Islet of Langerhans (tissue), 1 donor: Measurements from ENCODE around the gene ATP2C1.
"Not testable (repeated sequence)": the region's sequence is repeated elsewhere in the genome, so short reads cannot be mapped to it uniquely, and the experiment has no call there.

Experiments used
- FAIRE-seq: peaks from one replicate; lab custom pipeline; 2011; peaks lifted over from hg19 to GRCh38; lab: Jason Lieb, UNC

ATP2C1 gene

DNA sequence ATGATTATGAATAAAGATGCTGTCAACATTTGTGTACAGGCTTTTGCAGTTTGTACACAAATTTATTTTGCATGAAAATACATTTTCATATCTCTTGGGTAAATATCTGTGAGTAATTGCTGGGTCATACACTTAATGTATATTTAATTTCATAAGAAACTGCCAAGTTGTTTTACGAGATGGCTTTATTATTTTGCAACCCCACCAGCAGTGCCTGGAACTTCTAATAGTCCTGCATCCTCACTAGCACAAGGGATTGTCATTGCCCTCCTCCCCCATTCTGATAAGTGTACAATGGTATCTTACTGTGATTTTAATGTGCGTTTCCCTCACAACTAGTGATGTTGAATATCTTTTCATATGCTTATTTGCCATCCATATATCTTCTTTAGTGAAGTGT is 87.6 kb downstream of the ATP2C1 start:
- FAIRE-seq, result no peak

GRCh38 chr3:130990282-130990681 is 96.4 kb downstream of the ATP2C1 start:
- no peak for FAIRE-seq

GRCh38 chr3:130991126-130991525 is 97.2 kb downstream of the ATP2C1 start:
- no peak for FAIRE-seq

- no peak for FAIRE-seq
Observed at GRCh38 chr3:130992344-130992743, 98.5 kb downstream of the ATP2C1 start.

GRCh38 chr3:130997289-130997688 is 103.4 kb downstream of the ATP2C1 start:
- no peak for FAIRE-seq

- no peak for FAIRE-seq
Observed at GRCh38 chr3:131001071-131001470, 107.2 kb downstream of the ATP2C1 start.

DNA sequence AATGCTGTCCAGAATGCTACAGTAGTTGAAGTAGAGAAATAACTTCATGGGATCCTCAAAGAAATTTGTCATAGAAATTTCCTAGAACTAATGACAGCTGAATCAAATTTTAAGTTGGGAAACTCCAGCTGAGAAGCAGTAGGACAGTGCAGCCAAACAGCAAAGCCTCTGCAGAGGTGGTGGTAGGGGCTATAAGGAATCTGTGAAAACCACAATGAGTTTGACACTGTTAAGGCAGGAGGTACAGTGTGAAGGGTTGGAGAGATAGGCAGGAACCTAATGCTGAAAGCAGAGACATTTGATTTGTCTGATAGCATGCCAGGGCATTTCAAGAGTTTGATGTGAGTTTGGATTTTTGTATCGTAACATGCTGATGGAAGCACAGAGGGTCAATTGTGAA is 110.7 kb downstream of the ATP2C1 start:
- FAIRE-seq, result no peak

DNA sequence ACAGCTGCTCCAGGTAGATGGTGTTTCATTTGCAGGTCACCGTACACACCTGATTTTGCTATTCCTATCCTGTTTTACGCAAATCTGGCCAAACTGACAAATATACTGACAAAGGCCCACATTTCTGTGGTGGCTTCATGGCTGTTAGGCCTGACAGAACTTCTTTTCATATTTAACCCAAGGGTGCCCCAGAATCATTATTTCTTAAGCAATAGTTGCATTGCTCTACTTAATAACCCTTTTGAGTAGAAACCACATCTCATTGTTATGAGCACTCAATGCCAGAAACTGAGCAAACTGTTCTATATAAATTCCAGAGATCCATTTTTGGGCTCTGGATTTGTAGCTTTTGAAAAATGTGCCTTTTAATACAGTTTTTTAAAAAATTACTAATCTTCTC is 113.4 kb downstream of the ATP2C1 start:
- FAIRE-seq, result no peak

- FAIRE-seq, result no peak
Observed at GRCh38 chr3:131007782-131008181, 113.9 kb downstream of the ATP2C1 start.

DNA sequence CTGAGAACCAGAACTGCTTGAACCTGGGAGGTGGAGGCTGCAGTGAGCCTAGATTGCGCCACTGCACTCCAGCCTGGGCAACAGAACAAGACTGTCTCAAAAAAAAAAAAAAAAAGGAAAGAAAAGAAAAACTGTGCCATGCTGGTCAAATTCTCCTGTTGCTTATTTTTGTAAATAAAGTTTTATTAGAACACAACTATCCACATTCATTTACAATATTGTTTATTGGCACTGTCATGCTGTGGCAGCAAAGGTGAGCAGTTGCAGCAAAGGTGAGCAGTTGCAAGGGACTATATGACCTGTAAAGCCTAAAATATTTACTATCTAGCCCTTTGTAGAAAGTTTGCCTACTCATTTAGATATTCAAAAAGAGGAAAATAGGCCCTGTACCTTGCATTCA is 114.4 kb downstream of the ATP2C1 start:
- FAIRE-seq, result no peak

- FAIRE-seq, result no peak
Observed at GRCh38 chr3:131009698-131010097, 115.8 kb downstream of the ATP2C1 start.

DNA sequence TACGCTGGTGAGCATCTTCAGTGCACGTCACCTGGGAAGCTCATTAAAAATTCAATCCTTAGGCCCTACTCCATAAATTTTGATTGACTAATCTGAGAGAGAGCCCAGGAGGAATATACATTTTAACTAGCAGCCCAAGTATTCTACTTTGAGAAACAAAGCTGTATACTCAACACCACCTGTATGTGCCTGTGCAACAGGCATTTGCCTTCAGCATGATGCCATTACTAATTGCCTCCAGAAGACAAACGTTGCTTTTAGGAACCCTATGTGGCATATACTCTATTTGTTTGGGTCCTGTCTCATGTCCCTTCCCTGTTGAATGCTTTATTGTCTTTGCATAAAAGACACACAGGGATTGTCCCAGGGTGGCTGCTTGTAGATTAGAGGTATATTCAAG is 125.1 kb downstream of the ATP2C1 start:
- FAIRE-seq, result no peak

DNA sequence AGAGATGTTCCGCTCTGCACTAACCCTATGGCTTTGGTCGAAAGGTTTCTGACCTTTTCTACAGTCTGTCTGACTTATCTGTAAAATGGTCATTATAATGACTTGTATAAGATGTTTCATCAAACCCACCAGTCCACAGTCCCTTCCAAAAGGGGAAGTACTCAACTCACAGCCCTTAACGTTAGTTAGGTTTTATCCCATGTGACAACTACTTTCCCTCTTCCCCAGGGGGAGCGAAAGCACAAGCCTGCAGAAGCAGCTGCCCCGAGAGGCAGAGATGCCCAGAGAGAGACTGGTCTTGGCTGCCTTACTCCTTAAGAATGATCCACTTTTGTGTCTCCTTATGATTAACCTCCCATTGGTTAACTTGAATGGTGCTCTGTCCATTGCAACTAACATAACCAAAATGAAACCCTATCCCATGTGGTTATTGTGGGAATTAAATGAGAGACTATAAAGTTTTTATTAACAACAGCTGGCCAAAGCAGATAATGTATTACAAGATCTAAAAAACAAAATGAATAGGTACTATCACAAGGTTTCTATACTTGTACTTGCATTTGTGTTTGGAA is 126.3 kb downstream of the ATP2C1 start:
- no peak for FAIRE-seq

DNA sequence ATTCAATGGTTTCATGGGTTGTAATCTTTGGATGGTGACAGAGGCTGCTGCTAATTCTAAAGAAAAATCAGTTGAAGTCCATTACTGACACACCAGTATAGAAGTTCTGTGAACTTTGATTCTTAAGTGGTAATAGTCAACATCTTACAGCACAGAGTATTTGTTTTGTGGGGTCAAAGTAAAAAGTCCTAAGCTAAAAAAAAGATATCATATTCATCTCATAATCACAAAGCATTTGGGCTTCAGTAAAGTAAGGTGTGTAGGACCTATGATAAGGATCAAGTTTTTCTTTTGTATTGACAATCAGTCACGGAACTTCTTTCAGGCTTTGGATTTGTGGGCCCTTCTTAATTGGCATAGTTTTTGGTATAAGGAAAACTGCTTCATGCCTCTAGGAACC is 131.7 kb downstream of the ATP2C1 start:
- no peak for FAIRE-seq

- no peak for FAIRE-seq
Observed at GRCh38 chr3:131026321-131027151, 132.7 kb downstream of the ATP2C1 start, which contains the start of the genes ASTE1 and NEK11. TSS of gene ASTE1 (minus strand) at chr3:131026825. CDS start at chr3:131025306, 1,519 bp downstream. TSS of gene NEK11 (plus strand) at chr3:131026877. CDS start at chr3:131029709, 2,832 bp downstream.

DNA sequence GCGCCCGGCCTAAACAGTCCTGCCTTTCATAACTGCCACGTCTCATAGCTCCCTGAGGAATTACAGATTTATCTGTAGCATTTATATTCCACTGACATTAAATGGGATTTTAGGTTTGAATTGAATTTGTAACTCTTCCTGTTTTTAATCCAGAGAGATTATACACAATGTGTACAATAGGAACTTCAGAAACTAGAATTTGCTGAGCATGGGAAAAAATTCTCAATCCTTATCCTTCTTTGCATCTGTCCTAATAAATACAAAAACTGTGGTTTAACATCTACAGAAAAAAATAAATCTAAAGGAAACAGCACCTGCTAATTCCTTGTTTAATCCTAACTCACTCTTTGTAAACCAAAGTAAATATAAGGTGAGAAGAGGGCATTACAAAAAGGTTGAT is 135.0 kb downstream of the ATP2C1 start:
- FAIRE-seq, result no peak

DNA sequence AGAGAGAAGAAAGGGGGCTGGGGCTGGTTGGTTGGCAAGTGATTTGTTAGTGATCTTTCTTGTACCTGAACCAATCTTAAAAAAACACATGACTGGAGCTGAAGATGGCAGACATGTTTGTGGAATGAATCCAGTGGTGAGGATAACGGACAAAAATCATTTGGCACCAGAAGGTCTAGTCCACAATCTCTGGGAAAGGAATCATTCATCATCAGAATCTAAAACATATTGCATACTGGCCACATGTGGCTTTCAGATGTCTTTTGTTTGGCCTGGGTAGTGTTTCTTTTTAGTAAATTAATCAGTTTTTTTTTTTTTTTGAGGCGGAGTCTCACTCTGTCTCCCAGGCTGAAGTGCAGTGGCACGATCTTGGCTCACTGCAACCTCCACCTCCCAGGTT is 137.8 kb downstream of the ATP2C1 start:
- no peak for FAIRE-seq

GRCh38 chr3:131033480-131034080 is 139.7 kb downstream of the ATP2C1 start:
- peak; percentile 92 for FAIRE-seq

DNA sequence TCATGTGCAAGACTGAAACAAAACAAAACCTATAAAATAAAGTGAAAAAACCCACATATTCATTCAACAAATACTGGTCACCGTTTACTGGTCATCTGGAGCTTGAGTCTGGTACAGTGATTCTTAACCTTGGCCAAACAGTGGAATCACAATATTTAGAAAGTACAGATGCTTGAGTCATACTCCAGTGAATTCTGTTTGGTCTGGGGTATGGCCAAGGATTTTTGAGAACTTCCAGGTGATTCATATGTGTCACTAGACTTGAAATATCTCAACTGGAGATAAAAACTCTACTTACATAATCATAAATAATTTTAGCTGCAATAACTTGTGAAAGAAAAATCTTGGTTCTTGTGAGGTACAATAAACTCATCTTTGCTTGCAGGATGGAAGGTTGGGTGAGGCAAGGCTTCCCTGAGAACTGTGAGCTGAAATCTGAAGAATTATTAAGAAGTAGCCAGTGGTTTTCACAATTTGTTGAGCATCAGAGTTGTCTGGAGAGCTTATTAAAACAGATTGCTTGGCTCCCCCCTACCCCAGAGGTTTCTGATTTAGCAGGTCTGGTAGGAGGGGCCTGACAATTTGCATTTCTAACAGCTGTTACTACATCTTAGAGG is 142.4 kb downstream of the ATP2C1 start:
- FAIRE-seq, result no peak

DNA sequence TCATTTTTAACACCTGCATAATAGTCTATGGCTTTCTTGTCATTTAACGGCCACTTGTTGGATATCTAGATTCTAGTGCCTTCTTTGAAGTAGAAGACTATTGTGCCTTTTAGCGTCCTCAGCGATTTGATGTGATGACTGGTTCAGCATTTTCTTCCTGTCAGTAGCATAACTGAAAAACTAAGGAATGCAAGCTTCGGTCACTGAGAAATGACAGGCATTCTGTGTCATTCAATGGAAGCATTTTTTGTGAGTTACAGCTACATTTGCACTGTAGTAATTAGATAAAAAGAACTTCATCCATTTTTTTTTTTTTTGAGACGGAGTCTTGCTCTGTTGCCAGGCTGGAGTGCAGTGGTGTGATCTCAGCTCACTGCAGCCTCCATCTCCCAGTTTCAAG is 143.1 kb downstream of the ATP2C1 start:
- FAIRE-seq, result no peak

DNA sequence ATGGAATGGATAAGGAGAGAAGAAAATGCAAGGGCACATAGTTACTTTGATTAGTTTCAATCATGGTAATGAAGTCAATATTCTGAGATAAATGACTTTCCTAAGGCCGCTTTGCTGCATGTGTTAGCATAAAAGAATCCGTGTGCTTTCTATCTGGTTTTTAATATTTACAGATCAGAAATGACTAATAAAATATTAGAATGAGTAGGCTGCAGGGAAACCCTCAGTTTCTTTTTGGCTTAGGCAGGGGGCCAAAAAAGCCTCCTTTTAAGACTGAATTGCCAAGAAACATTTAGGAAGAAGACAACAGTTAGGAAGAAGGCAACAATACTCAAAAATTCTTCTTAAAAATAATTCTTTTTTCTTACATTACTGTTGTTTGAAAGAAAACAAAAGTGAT is 144.4 kb downstream of the ATP2C1 start:
- no peak for FAIRE-seq

GRCh38 chr3:131042271-131042985 is 148.5 kb downstream of the ATP2C1 start:
- not testable (repeated sequence) for FAIRE-seq
